Measurements from ENCODE around the gene DOCK4.

- TF ChIP-seq CTCF (IDR thresholded peaks at IDR 0.05; ENCODE audit: insufficient read depth, low read length): no peak
- no peak for TF ChIP-seq GABPA (IDR thresholded peaks at IDR 0.05; ENCODE audit: low read depth)
- no peak for TF ChIP-seq REST (IDR thresholded peaks at IDR 0.05; ENCODE audit: insufficient replicate concordance, low read depth)
- no peak for TF ChIP-seq POLR2AphosphoS5 (IDR thresholded peaks at IDR 0.05; ENCODE audit: low read depth)
These were observed 213.6 kb downstream of the DOCK4 start for GRCh38 chr7:111992601-111993000.
